ENCODE data around the gene CFAP100.

Gene CFAP100

DNA sequence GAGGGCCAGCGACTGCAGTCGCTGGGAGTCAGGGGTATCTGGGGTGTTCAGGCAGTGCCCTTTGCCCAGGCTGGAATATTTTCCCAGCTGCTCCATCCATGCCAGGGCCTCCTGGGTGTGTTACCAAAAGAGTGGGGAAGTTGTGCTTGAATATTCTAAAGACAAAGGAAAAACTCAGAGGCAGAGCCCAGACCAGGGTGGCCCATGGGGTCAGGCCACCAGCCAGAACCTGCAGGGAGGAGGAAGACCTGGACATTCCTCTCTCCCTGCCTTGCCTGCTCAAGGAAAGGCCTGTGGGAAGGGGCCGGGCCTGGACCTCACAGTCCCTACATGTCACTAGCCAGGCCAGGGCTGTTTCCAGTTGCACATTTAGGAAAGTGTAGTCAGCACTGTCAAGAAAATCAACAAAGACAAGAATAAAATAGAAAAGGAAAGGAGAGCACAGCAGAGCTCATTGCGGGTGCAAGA lies 21.5 kb upstream of the CFAP100 start:
- TF ChIP-seq, protein P1, sequence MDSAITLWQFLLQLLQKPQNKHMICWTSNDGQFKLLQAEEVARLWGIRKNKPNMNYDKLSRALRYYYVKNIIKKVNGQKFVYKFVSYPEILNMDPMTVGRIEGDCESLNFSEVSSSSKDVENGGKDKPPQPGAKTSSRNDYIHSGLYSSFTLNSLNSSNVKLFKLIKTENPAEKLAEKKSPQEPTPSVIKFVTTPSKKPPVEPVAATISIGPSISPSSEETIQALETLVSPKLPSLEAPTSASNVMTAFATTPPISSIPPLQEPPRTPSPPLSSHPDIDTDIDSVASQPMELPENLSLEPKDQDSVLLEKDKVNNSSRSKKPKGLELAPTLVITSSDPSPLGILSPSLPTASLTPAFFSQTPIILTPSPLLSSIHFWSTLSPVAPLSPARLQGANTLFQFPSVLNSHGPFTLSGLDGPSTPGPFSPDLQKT (IDR thresholded peaks at IDR 0.05; ENCODE audit: borderline replicate concordance, low read depth, low read length), result no peak
- TF ChIP-seq ZNF555 (tag by site-specific recombination; conservative IDR thresholded peaks at IDR 0.05), result no peak
- TF ChIP-seq ZNF292 (tag by site-specific recombination; IDR thresholded peaks at IDR 0.05; ENCODE audit: borderline replicate concordance, low read depth), result no peak
- no peak for TF ChIP-seq BCL11B (tag by site-specific recombination; IDR thresholded peaks at IDR 0.05; ENCODE audit: low read depth)
- no peak for TF ChIP-seq HOXD13 (CRISPR knock-in tag; IDR thresholded peaks at IDR 0.05; ENCODE audit: borderline replicate concordance)
- no peak for TF ChIP-seq ZNF623 (tag by site-specific recombination; IDR thresholded peaks at IDR 0.05)
- TF ChIP-seq KLF10 (tag by site-specific recombination; IDR thresholded peaks at IDR 0.05), result no peak
- no peak for TF ChIP-seq SCRT1 (tag by site-specific recombination; IDR thresholded peaks at IDR 0.05; ENCODE audit: borderline replicate concordance)
- no peak for TF ChIP-seq ZNF239 (tag by site-specific recombination; IDR thresholded peaks at IDR 0.05)
- TF ChIP-seq ZFP37 (tag by site-specific recombination; IDR thresholded peaks at IDR 0.05), result no peak
- no peak for TF ChIP-seq ZNF404 (tag by site-specific recombination; IDR thresholded peaks at IDR 0.05)
- TF ChIP-seq, protein P2, sequence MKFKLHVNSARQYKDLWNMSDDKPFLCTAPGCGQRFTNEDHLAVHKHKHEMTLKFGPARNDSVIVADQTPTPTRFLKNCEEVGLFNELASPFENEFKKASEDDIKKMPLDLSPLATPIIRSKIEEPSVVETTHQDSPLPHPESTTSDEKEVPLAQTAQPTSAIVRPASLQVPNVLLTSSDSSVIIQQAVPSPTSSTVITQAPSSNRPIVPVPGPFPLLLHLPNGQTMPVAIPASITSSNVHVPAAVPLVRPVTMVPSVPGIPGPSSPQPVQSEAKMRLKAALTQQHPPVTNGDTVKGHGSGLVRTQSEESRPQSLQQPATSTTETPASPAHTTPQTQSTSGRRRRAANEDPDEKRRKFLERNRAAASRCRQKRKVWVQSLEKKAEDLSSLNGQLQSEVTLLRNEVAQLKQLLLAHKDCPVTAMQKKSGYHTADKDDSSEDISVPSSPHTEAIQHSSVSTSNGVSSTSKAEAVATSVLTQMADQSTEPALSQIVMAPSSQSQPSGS (tag by site-specific recombination; IDR thresholded peaks at IDR 0.05; ENCODE audit: low read depth), result no peak
- TF ChIP-seq KLF9 (tag by site-specific recombination; IDR thresholded peaks at IDR 0.05; ENCODE audit: low read depth), result no peak
- H3K36me3 ChIP-seq (ENCODE audit: control insufficient read depth in 2 of 2, insufficient read depth in 1 of 2, low read length in 2 of 2), result no peaks in the 10 kb centered on the region
- no peak overlapping the region for H3K4me3 ChIP-seq (ENCODE audit: low read depth, low read length)
- H3K9me3 ChIP-seq (ENCODE audit: control insufficient read depth, insufficient read depth, low read depth, low read length), result no peaks in the 10 kb centered on the region
- no peaks in the 10 kb centered on the region for H3K4me1 ChIP-seq (ENCODE audit: control insufficient read depth, insufficient read depth, low read length)
- no peak overlapping the region for H3K27ac ChIP-seq (ENCODE audit: extremely low read depth, low read depth, low read length)
- ChIA-PET CTCF (no interaction called here), POLR2A (no interaction called here)

DNA sequence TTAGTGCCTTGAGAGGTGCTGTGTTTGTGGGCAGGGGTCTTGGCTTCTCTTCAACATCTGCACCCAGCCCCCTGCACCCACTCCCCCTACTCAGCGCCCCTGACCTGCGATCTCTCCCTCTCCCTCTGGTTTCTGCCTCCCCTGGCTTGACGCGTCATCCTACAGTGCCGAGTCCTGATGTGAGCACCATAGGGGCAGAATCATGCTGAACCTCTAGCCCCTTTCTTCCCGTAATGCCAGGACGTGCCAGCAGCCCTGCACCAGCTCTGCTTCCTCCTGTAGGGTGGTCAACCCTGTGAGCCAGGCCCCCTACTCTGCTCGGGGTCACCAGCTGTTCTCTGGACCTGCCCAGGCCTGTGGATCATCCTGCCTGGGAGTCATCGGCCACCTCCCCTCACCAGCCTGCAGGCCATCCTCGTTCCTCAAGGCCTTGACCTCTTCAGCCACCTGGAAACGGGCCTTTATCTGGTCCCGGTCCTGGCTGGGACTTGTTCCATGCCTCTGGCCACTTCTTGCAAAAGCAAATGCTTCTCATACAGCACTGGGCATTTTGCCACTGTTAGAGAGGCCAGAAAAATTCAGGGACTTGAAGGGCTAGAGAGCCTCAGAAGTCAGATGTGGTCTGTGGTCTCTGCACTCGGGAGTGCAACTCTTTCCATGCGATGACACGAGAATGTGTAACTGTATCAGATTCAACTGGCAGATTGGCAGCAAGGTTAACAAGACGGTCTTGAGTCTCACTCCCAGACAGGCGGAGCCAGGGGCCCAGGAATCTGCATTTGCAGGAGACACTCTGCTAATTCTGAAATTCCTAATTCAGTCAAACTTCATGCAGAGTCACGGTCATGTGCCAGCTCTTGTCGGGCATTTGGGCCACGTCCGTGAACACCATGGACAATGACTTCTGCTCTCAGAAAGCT lies 20.8 kb upstream of the CFAP100 start:
- TF ChIP-seq ZNF792 (tag by site-specific recombination; IDR thresholded peaks at IDR 0.05), result no peak
- TF ChIP-seq ZNF830 (tag by site-specific recombination; IDR thresholded peaks at IDR 0.05; ENCODE audit: low read depth), result no peak
- no peak for TF ChIP-seq ZNF626 (tag by site-specific recombination; IDR thresholded peaks at IDR 0.05)
- TF ChIP-seq ZFP37 (tag by site-specific recombination; IDR thresholded peaks at IDR 0.05), result no peak
- TF ChIP-seq ZNF629 (tag by site-specific recombination; IDR thresholded peaks at IDR 0.05), result no peak
- no peak overlapping the region for H3K27ac ChIP-seq (ENCODE audit: extremely low read depth, low read depth, low read length)
- POLR2A ChIA-PET, result no interaction called here
- no peaks in the 10 kb centered on the region for H3K9me3 ChIP-seq (ENCODE audit: control insufficient read depth, insufficient read depth, low read depth, low read length)
- CTCF ChIA-PET, result no interaction called here
- no peak overlapping the region for H3K4me3 ChIP-seq (ENCODE audit: low read depth, low read length)
- H3K4me1 ChIP-seq (ENCODE audit: control insufficient read depth, insufficient read depth, low read length), result no peaks in the 10 kb centered on the region
- H3K36me3 ChIP-seq (ENCODE audit: control insufficient read depth in 2 of 2, insufficient read depth in 1 of 2, low read length in 2 of 2), result no peaks in the 10 kb centered on the region

DNA sequence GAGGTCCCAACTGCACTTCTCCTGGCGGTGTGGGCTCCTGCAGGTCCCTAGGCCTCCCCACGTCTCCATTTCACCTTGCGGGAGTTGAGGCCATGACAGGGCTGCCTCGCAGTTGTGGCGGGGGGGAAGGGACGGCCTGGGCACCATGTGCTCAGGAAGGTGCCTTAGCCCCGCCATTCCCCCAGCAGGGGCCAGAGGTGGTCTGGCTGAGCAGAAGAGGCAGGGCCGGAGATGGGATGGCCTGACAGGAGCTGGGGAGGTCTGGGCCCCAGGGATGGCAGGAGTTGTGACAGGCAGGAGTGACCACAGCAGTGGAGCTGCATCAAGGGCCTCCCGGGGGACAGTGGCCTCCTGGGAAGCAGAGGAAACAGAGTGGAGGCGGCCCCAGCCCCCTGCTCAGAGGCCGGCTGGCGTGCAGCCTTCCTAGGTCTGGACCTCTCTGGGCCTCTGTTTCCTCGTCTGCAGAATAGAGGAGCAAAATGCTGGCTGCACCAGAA lies 18.8 kb upstream of the CFAP100 start:
- TF ChIP-seq EGR2 (tag by site-specific recombination; IDR thresholded peaks at IDR 0.05; ENCODE audit: low read depth), result no peak
- 0 out of 2 replicates have a peak, but pooled peaks have one; percentile 26 for TF ChIP-seq ZIC2 (tag by site-specific recombination; IDR thresholded peaks at IDR 0.05)
- peak; percentile 42; the same call in 1 of the 2 replicates for TF ChIP-seq GLIS1 (tag by site-specific recombination; IDR thresholded peaks at IDR 0.05)
- H3K9me3 ChIP-seq (ENCODE audit: control insufficient read depth, insufficient read depth, low read depth, low read length), result no peaks in the 10 kb centered on the region
- CTCF ChIA-PET, result no interaction called here

More for the DNA sequence above, 18.8 kb upstream of the CFAP100 start:
- H3K4me1 ChIP-seq (ENCODE audit: control insufficient read depth, insufficient read depth, low read length), result no peaks in the 10 kb centered on the region
- POLR2A ChIA-PET, result no interaction called here
- H3K4me3 ChIP-seq (ENCODE audit: low read depth, low read length), result no peak overlapping the region
- H3K36me3 ChIP-seq (ENCODE audit: control insufficient read depth in 2 of 2, insufficient read depth in 1 of 2, low read length in 2 of 2), result no peaks in the 10 kb centered on the region
- H3K27ac ChIP-seq (ENCODE audit: extremely low read depth, low read depth, low read length), result no peak overlapping the region
